Right lobe of liver (tissue), 4 donors: ENCODE data around the gene MYO5A.

Experiments
- POLR2A ChIP-seq: fragments of 450-650 bp; IDR thresholded peaks from one replicate; pipeline ENCODE4 v1.6.1; 2017; ENCODE audit warnings: antibody characterized with exemption, mild to moderate bottlenecking
- TF ChIP-seq, protein P1 (sequence below), 4 donors: fragments of 200-600 bp in 3 of 4; fragments of 450-650 bp in 1 of 4; IDR thresholded peaks; one replicate each; pipeline versions ENCODE4 v1.5.1 to v1.8.0; 2016 to 2022; ENCODE audit warnings: antibody characterized with exemption in 4 of 4, mild to moderate bottlenecking in 2 of 4
- donor health status: DM: no; HTN: no; CAD: no.
- donor health status: DM: no; HTN: no; CAD: no.
- donor health status: DM: no; HTN: yes; CAD: no.

DNA sequence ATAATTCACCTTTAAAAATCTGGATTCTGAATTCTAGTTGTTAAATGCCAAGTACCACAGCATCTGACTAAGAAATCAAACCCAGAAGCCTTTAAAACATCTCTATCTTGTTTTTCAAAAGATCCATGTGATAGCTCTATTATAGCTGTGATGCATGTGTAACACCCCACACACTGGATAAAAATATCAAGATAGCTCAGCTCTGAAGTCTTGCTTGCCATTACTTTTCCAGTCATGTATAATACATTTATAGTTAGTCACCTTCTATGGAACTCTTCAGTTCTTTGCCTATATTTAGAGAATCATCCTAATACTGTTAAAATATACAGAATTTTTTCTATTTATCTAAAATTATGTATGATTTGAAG is 28.6 kb upstream of the MYO5A start:
- TF ChIP-seq, protein P1, sequence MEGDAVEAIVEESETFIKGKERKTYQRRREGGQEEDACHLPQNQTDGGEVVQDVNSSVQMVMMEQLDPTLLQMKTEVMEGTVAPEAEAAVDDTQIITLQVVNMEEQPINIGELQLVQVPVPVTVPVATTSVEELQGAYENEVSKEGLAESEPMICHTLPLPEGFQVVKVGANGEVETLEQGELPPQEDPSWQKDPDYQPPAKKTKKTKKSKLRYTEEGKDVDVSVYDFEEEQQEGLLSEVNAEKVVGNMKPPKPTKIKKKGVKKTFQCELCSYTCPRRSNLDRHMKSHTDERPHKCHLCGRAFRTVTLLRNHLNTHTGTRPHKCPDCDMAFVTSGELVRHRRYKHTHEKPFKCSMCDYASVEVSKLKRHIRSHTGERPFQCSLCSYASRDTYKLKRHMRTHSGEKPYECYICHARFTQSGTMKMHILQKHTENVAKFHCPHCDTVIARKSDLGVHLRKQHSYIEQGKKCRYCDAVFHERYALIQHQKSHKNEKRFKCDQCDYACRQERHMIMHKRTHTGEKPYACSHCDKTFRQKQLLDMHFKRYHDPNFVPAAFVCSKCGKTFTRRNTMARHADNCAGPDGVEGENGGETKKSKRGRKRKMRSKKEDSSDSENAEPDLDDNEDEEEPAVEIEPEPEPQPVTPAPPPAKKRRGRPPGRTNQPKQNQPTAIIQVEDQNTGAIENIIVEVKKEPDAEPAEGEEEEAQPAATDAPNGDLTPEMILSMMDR (IDR thresholded peaks at IDR 0.05) = no peak
- TF ChIP-seq POLR2A = no peak
